B cell (primary cell): ENCODE data around the gene PALM3. TPM values are rescaled to one million over a fixed set of nuclear protein-coding genes. Genes with fewer than 3 reads are reported as not detected.

ENCODE experiments used
- ATAC-seq: fragments of 200-7000 bp; cut with Tn5 transposase; one replicate; pipeline ENCODE4 v1.10.0; 2021; ENCODE audit warnings: low read depth, mild to moderate bottlenecking, moderate number of reproducible peaks, moderate library complexity
- CTCF ChIA-PET: fragments of 350-600 bp; sonication (Branson Sonifier 250); formaldehyde crosslinking; loops from one replicate; lab custom pipeline; 2021; ENCODE audit warnings: antibody characterized with exemption, inconsistent platforms; lab: Charles Lee
- POLR2A ChIA-PET: fragments of 350-600 bp; sonication (Branson Sonifier 250); formaldehyde crosslinking; loops from one replicate; lab custom pipeline; 2021; ENCODE audit warnings: antibody characterized with exemption; lab: Charles Lee
- DNase-seq: peaks from one replicate; pipeline ENCODE4 v3.0.0; 2013
- H2AFZ ChIP-seq: 2 replicates; pipeline ENCODE4 v1.6.1; 2012; ENCODE audit warnings: mild to moderate bottlenecking, low read depth, low read length; ENCODE audit not compliant: insufficient read depth, poor library complexity, severe bottlenecking
- H3K27ac ChIP-seq, 2 donors: 1 replicate in 1 of 2; 2 replicates in 1 of 2; pipeline ENCODE4 v1.5.1; 2012 to 2013; ENCODE audit warnings: low read length in 2 of 2, mild to moderate bottlenecking in 2 of 2, moderate library complexity in 1 of 2
- H3K27me3 ChIP-seq, 4 experiments: fragments of 200-600 bp in 1 of 4; sonication (generic) in 1 of 4; replicated peaks in 1 of 4; 1 replicate in 2 of 4; 2 replicates in 2 of 4; pipeline versions ENCODE4 v1.6.1 to v1.7.0; 2013 to 2016; ENCODE audit warnings: low read length in 3 of 4, mild to moderate bottlenecking in 2 of 4, mixed read lengths in 1 of 4, moderate library complexity in 1 of 4; ENCODE audit not compliant: insufficient read depth in 4 of 4, control insufficient read depth in 3 of 4; ENCODE audit errors: control extremely low read depth in 1 of 4
- H3K36me3 ChIP-seq, 2 experiments: replicated peaks in 1 of 2; 1 replicate in 1 of 2; 2 replicates in 1 of 2; pipeline versions ENCODE4 v1.6.1 to v1.7.1; 2013; ENCODE audit warnings: low read length in 1 of 2; ENCODE audit not compliant: insufficient read depth in 2 of 2, control insufficient read depth in 1 of 2; ENCODE audit errors: control extremely low read depth in 1 of 2, extremely low read depth in 1 of 2
- H3K4me1 ChIP-seq, 2 donors: fragments of 200-600 bp in 1 of 2; sonication (generic) in 1 of 2; 1 replicate in 1 of 2; 2 replicates in 1 of 2; pipeline versions ENCODE4 v1.5.1 to v1.6.1; 2013 to 2017; ENCODE audit warnings: low read length in 2 of 2; ENCODE audit not compliant: control insufficient read depth in 2 of 2, insufficient read depth in 2 of 2
- H3K4me2 ChIP-seq: replicated peaks from 2 replicates; pipeline ENCODE3; 2012; ENCODE audit warnings: mild to moderate bottlenecking, low read depth, low read length; ENCODE audit not compliant: poor library complexity, severe bottlenecking
- H3K4me3 ChIP-seq, 5 experiments: fragments of 200-600 bp in 1 of 5; sonication (generic) in 1 of 5; 1 replicate in 3 of 5; 2 replicates in 2 of 5; pipeline versions ENCODE4 v1.5.1 to v1.7.0; 2011 to 2016; ENCODE audit warnings: low read length in 4 of 5, mild to moderate bottlenecking in 4 of 5, low read depth in 2 of 5, control low read depth in 1 of 5, moderate library complexity in 1 of 5; ENCODE audit not compliant: insufficient read depth in 1 of 5; ENCODE audit errors: control extremely low read depth in 1 of 5, extremely low read depth in 1 of 5
- H3K79me2 ChIP-seq: fragments of 200-600 bp; sonication (generic); one replicate; pipeline ENCODE4 v1.6.0; 2016; ENCODE audit warnings: low read length; ENCODE audit not compliant: control insufficient read depth, insufficient read depth
- H3K9ac ChIP-seq: fragments of 200-600 bp; sonication (generic); 2 replicates; pipeline ENCODE4 v1.6.1; 2017; ENCODE audit warnings: mild to moderate bottlenecking, low read length, moderate library complexity
- H3K9me3 ChIP-seq, 3 donors: one replicate each; pipeline versions ENCODE4 v1.6.1 to v1.7.1; 2013; ENCODE audit warnings: low read length in 2 of 3; ENCODE audit not compliant: control insufficient read depth in 2 of 3, insufficient read depth in 1 of 3; ENCODE audit errors: control extremely low read depth in 1 of 3
- H4K20me1 ChIP-seq: 2 replicates; pipeline ENCODE4 v1.6.0; 2012; ENCODE audit warnings: mild to moderate bottlenecking, low read length; ENCODE audit not compliant: insufficient read depth, control insufficient read depth, poor library complexity, severe bottlenecking
- H3K27ac Mint-ChIP-seq: one replicate; pipeline ENCODE4 v1.8.0; 2021; ENCODE audit warnings: mixed read lengths
- H3K27me3 Mint-ChIP-seq: one replicate; pipeline ENCODE4 v1.8.0; 2021; ENCODE audit warnings: mixed read lengths
- H3K4me1 Mint-ChIP-seq: one replicate; pipeline ENCODE4 v1.8.0; 2021; ENCODE audit warnings: mixed read lengths
- H3K4me3 Mint-ChIP-seq: one replicate; pipeline ENCODE4 v1.8.0; 2021; ENCODE audit warnings: mixed read lengths
- H3K9me3 Mint-ChIP-seq: one replicate; pipeline ENCODE4 v1.8.0; 2022; ENCODE audit warnings: mixed read lengths; ENCODE audit not compliant: insufficient read depth
- EZH2 ChIP-seq: IDR thresholded peaks from 2 replicates; pipeline ENCODE4 v1.6.1; 2012; ENCODE audit warnings: borderline replicate concordance, low read depth, mild to moderate bottlenecking, moderate library complexity, low read length; ENCODE audit not compliant: insufficient read depth, poor library complexity, severe bottlenecking
- WGBS: methylation state at CpG from one replicate; pipeline ENCODE4 v1.1.5; 2013; ENCODE audit warnings: missing lambda C conversion rate; ENCODE audit not compliant: insufficient coverage; 5-methylcytosine and 5-hydroxymethylcytosine counted together
- intact Hi-C: fragments of 100-400 bp; cut with micrococcal nuclease; formaldehyde crosslinking; loops from one replicate; pipeline ENCODE4 v1.10.0; 2022
- polyA plus RNA-seq: library from polyadenylated mRNA; depleted of rRNA; stranded (reverse); fragments of >200 nt; gene quantifications from 2 replicates; pipeline ENCODE4 v1.2.3, GENCODE V29; 2012
- total RNA-seq, 2 donors: library from RNA; stranded (reverse); fragments of 120-200 nt in 1 of 2; gene quantifications; 1 replicate in 1 of 2; 2 replicates in 1 of 2; pipeline versions ENCODE4 v1.2.3 to v1.2.4, GENCODE V29; 2013 to 2022
- TF ChIP-seq, protein P1 (sequence below): fragments of 200-600 bp; IDR thresholded peaks from one replicate; pipeline ENCODE4 v1.8.0; 2022; ENCODE audit warnings: antibody characterized with exemption, mild to moderate bottlenecking

Gene PALM3
- total and polyA plus RNA-seq, 2 donors (not counting 1 experiment from before 2014, with no cell fraction given), result not detected

GRCh38 chr19:14053500-14053899 lies 8.4 kb downstream of the PALM3 start:
- H3K9ac ChIP-seq, result no peak overlapping the region
- DNase-seq (no peak), ATAC-seq (no peak)
- H3K27ac Mint-ChIP-seq, result no peak overlapping the region
- peaks cover 0 to 22% (median 14%) of the 10 kb centered on the region in 4 experiments for H3K27me3 ChIP-seq
- H3K9me3 Mint-ChIP-seq, result no peaks in the 10 kb centered on the region
- H3K79me2 ChIP-seq, result no peaks in the 10 kb centered on the region
- H3K27ac ChIP-seq, result no peak overlapping the region
- H3K4me1 ChIP-seq, result peaks cover 11 to 14% of the 10 kb centered on the region in 2 donors
- peaks cover 0 to 8% (median under 1%) of the 10 kb centered on the region in 3 donors for H3K9me3 ChIP-seq
- CTCF ChIA-PET, result interaction anchor here (1.1 to 2.0 kb wide), 4 partner anchors 10 to 173 kb away, joined by 3 to 8 read pairs (median 4); partner anchors contain the start of gene MISP3
- peaks cover 12% of the 10 kb centered on the region for H3K4me1 Mint-ChIP-seq
- peaks cover 13% of the 10 kb centered on the region for H3K27me3 Mint-ChIP-seq
- POLR2A ChIA-PET, result interaction anchor here (0.6 kb wide), 1 partner anchor 11 kb away, joined by 5 read pairs; no protein-coding TSS in a partner anchor
- no peak overlapping the region for H3K4me2 ChIP-seq
- 93% methylated on average over 11 of the region's 11 CpGs for WGBS
- intact Hi-C loops, result no loop called here
- no peak overlapping the region for H3K4me3 Mint-ChIP-seq
- peaks cover 16% of the 10 kb centered on the region for H4K20me1 ChIP-seq
- no peak overlapping the region for H2AFZ ChIP-seq
- no peak overlapping the region for H3K4me3 ChIP-seq
- peaks cover 7 to 40% of the 10 kb centered on the region in 2 experiments for H3K36me3 ChIP-seq
- TF ChIP-seq, protein P1, sequence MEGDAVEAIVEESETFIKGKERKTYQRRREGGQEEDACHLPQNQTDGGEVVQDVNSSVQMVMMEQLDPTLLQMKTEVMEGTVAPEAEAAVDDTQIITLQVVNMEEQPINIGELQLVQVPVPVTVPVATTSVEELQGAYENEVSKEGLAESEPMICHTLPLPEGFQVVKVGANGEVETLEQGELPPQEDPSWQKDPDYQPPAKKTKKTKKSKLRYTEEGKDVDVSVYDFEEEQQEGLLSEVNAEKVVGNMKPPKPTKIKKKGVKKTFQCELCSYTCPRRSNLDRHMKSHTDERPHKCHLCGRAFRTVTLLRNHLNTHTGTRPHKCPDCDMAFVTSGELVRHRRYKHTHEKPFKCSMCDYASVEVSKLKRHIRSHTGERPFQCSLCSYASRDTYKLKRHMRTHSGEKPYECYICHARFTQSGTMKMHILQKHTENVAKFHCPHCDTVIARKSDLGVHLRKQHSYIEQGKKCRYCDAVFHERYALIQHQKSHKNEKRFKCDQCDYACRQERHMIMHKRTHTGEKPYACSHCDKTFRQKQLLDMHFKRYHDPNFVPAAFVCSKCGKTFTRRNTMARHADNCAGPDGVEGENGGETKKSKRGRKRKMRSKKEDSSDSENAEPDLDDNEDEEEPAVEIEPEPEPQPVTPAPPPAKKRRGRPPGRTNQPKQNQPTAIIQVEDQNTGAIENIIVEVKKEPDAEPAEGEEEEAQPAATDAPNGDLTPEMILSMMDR, result no peak
- TF ChIP-seq EZH2, result no peak

- Histone ChIP-seq H3K27ac (no peak overlapping the region), H3K9ac (no peak overlapping the region), H3K79me2 (no peaks in the 10 kb centered on the region), H3K4me2 (no peak overlapping the region), H2AFZ (no peak overlapping the region), H3K36me3 (peaks cover 9 to 44% of the 10 kb centered on the region in 2 experiments), H3K4me1 (peaks cover 6 to 10% of the 10 kb centered on the region in 2 donors), H4K20me1 (peaks cover 20% of the 10 kb centered on the region), H3K4me3 (no peak overlapping the region), H3K9me3 (peaks cover 0 to 11% (median 2%) of the 10 kb centered on the region in 3 donors), H3K27me3 (peaks cover 0 to 17% (median 10%) of the 10 kb centered on the region in 4 experiments)
- intact Hi-C loops, result no loop called here
- TF ChIP-seq, protein P1, result no peak
- TF ChIP-seq EZH2, result no peak
- H3K27me3 Mint-ChIP-seq, result peaks cover 8% of the 10 kb centered on the region
- H3K4me3 Mint-ChIP-seq, result no peak overlapping the region
- 100% methylated on average over 1 of the region's 3 CpGs for WGBS
- ChIA-PET POLR2A (interaction anchor here (0.6 to 0.7 kb wide), 3 partner anchors 8 to 38 kb away, joined by 3 to 6 read pairs (median 5); no protein-coding TSS in a partner anchor), CTCF (interaction anchor here (0.8 to 2.0 kb wide), 6 partner anchors 9 to 172 kb away, joined by 3 to 8 read pairs (median 3); partner anchors contain the start of gene MISP3)
- ATAC-seq (no peak), DNase-seq (no peak)
- H3K9me3 Mint-ChIP-seq, result no peaks in the 10 kb centered on the region
- peaks cover 8% of the 10 kb centered on the region for H3K4me1 Mint-ChIP-seq
- no peak overlapping the region for H3K27ac Mint-ChIP-seq
Observed at GRCh38 chr19:14053032-14053431, 8.8 kb downstream of the PALM3 start.
